ENCODE measurements around the gene HIPK4.
"Not testable (repeated sequence)": the region's sequence is repeated elsewhere in the genome, so short reads cannot be mapped to it uniquely, and the experiment has no call there.

The HIPK4 gene

GRCh38 chr19:40335855-40336600 lies 54.0 kb downstream of the HIPK4 start:
- DNase-seq, result no peak

GRCh38 chr19:40335101-40335500 lies 54.9 kb downstream of the HIPK4 start:
- no peak for DNase-seq

- DNase-seq, result not testable (repeated sequence)
These were observed 56.9 kb downstream of the HIPK4 start for GRCh38 chr19:40333083-40333482.

GRCh38 chr19:40332669-40333068 lies 57.3 kb downstream of the HIPK4 start:
- DNase-seq, result no peak

- no peak for DNase-seq
These were observed 58.9 kb downstream of the HIPK4 start for GRCh38 chr19:40331052-40331451.
